CD14-positive monocyte (primary cell): ENCODE measurements around the gene CSTF2T. TPM values are rescaled to one million over a fixed set of nuclear protein-coding genes. Genes with fewer than 3 reads are reported as not detected.

Experiments
- DNase-seq, 3 donors: peaks; one replicate each; pipeline ENCODE4 v3.0.0-alpha.2; 2011 to 2022
- H2AFZ ChIP-seq: 2 replicates; pipeline ENCODE4 v1.6.0; 2012; ENCODE audit warnings: mild to moderate bottlenecking, low read depth, low read length, inconsistent platforms; ENCODE audit not compliant: insufficient read depth, poor library complexity, severe bottlenecking
- H3K27ac ChIP-seq, 2 donors: 1 replicate in 1 of 2; 2 replicates in 1 of 2; pipeline ENCODE4 v1.5.1; 2012 to 2013; ENCODE audit warnings: low read length in 2 of 2, control low read depth in 1 of 2, inconsistent platforms in 1 of 2, low read depth in 1 of 2, mild to moderate bottlenecking in 1 of 2
- H3K27me3 ChIP-seq, 2 donors: one replicate each; pipeline versions ENCODE4 v1.6.0 to v1.6.1; 2011 to 2013; ENCODE audit warnings: low read length in 2 of 2; ENCODE audit not compliant: control insufficient read depth in 2 of 2, insufficient read depth in 2 of 2
- H3K36me3 ChIP-seq, 2 donors: replicated peaks in 1 of 2; 1 replicate in 1 of 2; 2 replicates in 1 of 2; pipeline versions ENCODE4 v1.5.1 to v1.6.1; 2012 to 2013; ENCODE audit warnings: low read length in 2 of 2, control low read depth in 1 of 2, inconsistent platforms in 1 of 2, mild to moderate bottlenecking in 1 of 2; ENCODE audit not compliant: insufficient read depth in 2 of 2, control insufficient read depth in 1 of 2
- H3K4me1 ChIP-seq, 2 donors: 1 replicate in 1 of 2; 2 replicates in 1 of 2; pipeline versions ENCODE4 v1.5.1 to v1.6.1; 2012 to 2013; ENCODE audit warnings: low read length in 2 of 2, control low read depth in 1 of 2, inconsistent platforms in 1 of 2, mild to moderate bottlenecking in 1 of 2, moderate library complexity in 1 of 2; ENCODE audit not compliant: insufficient read depth in 2 of 2, control insufficient read depth in 1 of 2
- H3K4me2 ChIP-seq: replicated peaks from 2 replicates; pipeline ENCODE3; 2012; ENCODE audit warnings: low read length, moderate library complexity, mild to moderate bottlenecking; ENCODE audit not compliant: poor library complexity, severe bottlenecking; ENCODE audit errors: extremely low read depth
- H3K4me3 ChIP-seq, 3 experiments: fragments of 200-600 bp in 1 of 3; sonication (generic) in 1 of 3; replicated peaks in 1 of 3; 1 replicate in 2 of 3; 2 replicates in 1 of 3; pipeline ENCODE4 v1.5.1; 2011 to 2013; ENCODE audit warnings: low read length in 3 of 3, mild to moderate bottlenecking in 3 of 3, control low read depth in 2 of 3, low read depth in 2 of 3, inconsistent platforms in 1 of 3, moderate library complexity in 1 of 3
- H3K79me2 ChIP-seq: 2 replicates; pipeline ENCODE4 v1.6.0; 2012; ENCODE audit warnings: mild to moderate bottlenecking, control low read depth, inconsistent platforms, low read length, moderate library complexity; ENCODE audit not compliant: insufficient read depth
- H3K9ac ChIP-seq: 2 replicates; pipeline ENCODE4 v1.6.0; 2017; ENCODE audit warnings: low read length, mild to moderate bottlenecking; ENCODE audit not compliant: insufficient read depth, poor library complexity, severe bottlenecking
- H3K9me3 ChIP-seq, 2 donors: replicated peaks in 1 of 2; 1 replicate in 1 of 2; 2 replicates in 1 of 2; pipeline versions ENCODE4 v1.5.1 to v1.6.1; 2012 to 2013; ENCODE audit warnings: low read length in 2 of 2, control low read depth in 1 of 2; ENCODE audit not compliant: control insufficient read depth in 1 of 2, insufficient read depth in 1 of 2
- H4K20me1 ChIP-seq: 2 replicates; pipeline ENCODE4 v1.6.0; 2012; ENCODE audit warnings: mild to moderate bottlenecking, low read length, control low read depth, moderate library complexity; ENCODE audit not compliant: insufficient read depth
- H3K27ac Mint-ChIP-seq, 7 donors: one replicate each; pipeline ENCODE4 v1.8.0; 2020; ENCODE audit warnings: mild to moderate bottlenecking in 7 of 7, mixed read lengths in 7 of 7, moderate library complexity in 6 of 7, inconsistent platforms in 2 of 7
- H3K27me3 Mint-ChIP-seq, 3 donors: one replicate each; pipeline ENCODE4 v1.8.0; 2021 to 2022; ENCODE audit warnings: low read depth in 3 of 3, mild to moderate bottlenecking in 3 of 3, mixed read lengths in 3 of 3, moderate library complexity in 3 of 3, inconsistent platforms in 1 of 3
- H3K36me3 Mint-ChIP-seq, 2 donors: one replicate each; pipeline ENCODE4 v1.8.0; 2020; ENCODE audit warnings: mixed read lengths in 2 of 2, inconsistent platforms in 1 of 2, mild to moderate bottlenecking in 1 of 2
- H3K4me1 Mint-ChIP-seq: one replicate; pipeline ENCODE4 v1.8.0; 2020; ENCODE audit warnings: mild to moderate bottlenecking, mixed read lengths
- H3K4me3 Mint-ChIP-seq, 2 donors: one replicate each; pipeline ENCODE4 v1.8.0; 2020; ENCODE audit warnings: mild to moderate bottlenecking in 2 of 2, mixed read lengths in 2 of 2, moderate library complexity in 1 of 2
- H3K9me3 Mint-ChIP-seq, 7 donors: one replicate each; pipeline ENCODE4 v1.8.0; 2020 to 2022; ENCODE audit warnings: mixed read lengths in 7 of 7, mild to moderate bottlenecking in 6 of 7, moderate library complexity in 6 of 7, inconsistent platforms in 2 of 7
- CTCF ChIP-seq: fragments of 200-600 bp; IDR thresholded peaks from one replicate; pipeline ENCODE4 v1.8.0; 2022; ENCODE audit warnings: antibody characterized with exemption, mild to moderate bottlenecking
- WGBS: methylation state at CpG from one replicate; pipeline ENCODE4 v1.1.5; 2013; ENCODE audit warnings: missing lambda C conversion rate; ENCODE audit not compliant: insufficient coverage; 5-methylcytosine and 5-hydroxymethylcytosine counted together
- intact Hi-C, 2 donors: fragments of 100-400 bp; cut with micrococcal nuclease; formaldehyde crosslinking; loops; one replicate each; pipeline versions ENCODE4 v1.15.0 to v1.15.1; 2023
- polyA plus RNA-seq, 3 donors: library from polyadenylated mRNA; depleted of rRNA in 1 of 3; unstranded in 2 of 3; stranded (reverse) in 1 of 3; fragments of 300-500 nt in 2 of 3; fragments of >200 nt in 1 of 3; fragmentation: Illumina TruSeq in 2 of 3; gene quantifications; 1 replicate in 2 of 3; 2 replicates in 1 of 3; pipeline ENCODE4 v1.2.3, GENCODE V29; 2012 to 2021

Gene CSTF2T
- polyA plus RNA-seq, 3 donors: 1.7 to 11.0 (median 7.4) TPM

- Mint-ChIP-seq H3K27me3 (no peaks in the 10 kb centered on the region), H3K4me1 (no peaks in the 10 kb centered on the region), H3K27ac (no peak overlapping the region), H3K36me3 (no peaks in the 10 kb centered on the region), H3K4me3 (no peak overlapping the region), H3K9me3 (peaks cover 0 to 5% (median 2%) of the 10 kb centered on the region in 7 donors)
- H4K20me1 ChIP-seq: no peaks in the 10 kb centered on the region
- 92% methylated on average over 3 of the region's 3 CpGs for WGBS
- no peak for DNase-seq
- H3K27ac ChIP-seq: no peak overlapping the region
- no peaks in the 10 kb centered on the region for H3K36me3 ChIP-seq
- no peaks in the 10 kb centered on the region for H3K79me2 ChIP-seq
- no peak overlapping the region for H2AFZ ChIP-seq
- peaks cover 0 to 4% of the 10 kb centered on the region in 2 donors for H3K9me3 ChIP-seq
- H3K4me1 ChIP-seq: no peaks in the 10 kb centered on the region
- TF ChIP-seq CTCF: no peak
- no peak overlapping the region for H3K4me3 ChIP-seq
- H3K4me2 ChIP-seq: no peak overlapping the region
- intact Hi-C loops: no loop called here
- no peak overlapping the region for H3K9ac ChIP-seq
- no peaks in the 10 kb centered on the region for H3K27me3 ChIP-seq
Measured at GRCh38 chr10:51663086-51663485, 36.3 kb downstream of the CSTF2T start.

GRCh38 chr10:51659344-51659743, 40.1 kb downstream of the CSTF2T start:
- Histone ChIP-seq H3K4me1 (no peaks in the 10 kb centered on the region), H3K4me2 (no peak overlapping the region), H3K27me3 (no peaks in the 10 kb centered on the region), H2AFZ (no peak overlapping the region), H3K4me3 (no peak overlapping the region), H4K20me1 (no peaks in the 10 kb centered on the region), H3K9ac (no peak overlapping the region), H3K9me3 (peaks cover 0 to 4% of the 10 kb centered on the region in 2 donors), H3K36me3 (no peaks in the 10 kb centered on the region), H3K79me2 (no peaks in the 10 kb centered on the region), H3K27ac (no peak overlapping the region)
- TF ChIP-seq CTCF: no peak
- H3K27me3 Mint-ChIP-seq: no peaks in the 10 kb centered on the region
- H3K27ac Mint-ChIP-seq: no peak overlapping the region
- H3K36me3 Mint-ChIP-seq: no peaks in the 10 kb centered on the region
- no peak overlapping the region for H3K4me3 Mint-ChIP-seq
- no peaks in the 10 kb centered on the region for H3K4me1 Mint-ChIP-seq
- DNase-seq: no peak
- 42% methylated on average over 1 of the region's 1 CpG for WGBS
- intact Hi-C loops: no loop called here
- H3K9me3 Mint-ChIP-seq: peaks cover 0 to 5% (median 2%) of the 10 kb centered on the region in 7 donors
